ENCODE data around the gene DNER.
"Not testable (repeated sequence)": the region's sequence is repeated elsewhere in the genome, so short reads cannot be mapped to it uniquely, and the experiment has no call there.

Gene DNER

DNA sequence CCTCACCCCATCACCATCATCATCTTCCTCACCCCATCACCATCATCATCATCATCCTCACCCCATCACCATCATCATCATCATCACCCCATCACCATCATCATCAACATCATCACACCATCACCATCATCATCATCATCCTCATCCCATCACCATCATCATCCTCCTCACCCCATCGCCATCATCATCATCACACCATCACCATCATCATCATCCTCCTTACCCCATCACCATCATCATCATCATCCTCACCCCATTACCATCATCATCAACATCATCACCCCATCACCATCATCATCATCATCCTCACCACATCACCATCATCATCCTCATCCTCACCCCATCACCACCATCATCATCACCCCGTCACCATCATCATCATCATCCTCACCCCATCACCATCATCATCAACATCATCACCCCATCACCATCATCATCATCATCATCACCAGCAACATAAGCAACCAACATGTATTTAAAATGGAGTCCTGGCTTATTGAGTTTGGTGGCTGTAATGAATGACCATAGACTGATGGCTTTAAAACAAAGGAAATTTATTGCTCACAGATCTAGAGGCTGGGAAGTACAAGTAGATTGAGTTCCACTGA, 150.0 kb downstream of the DNER start:
- DNase-seq = no peak

DNA sequence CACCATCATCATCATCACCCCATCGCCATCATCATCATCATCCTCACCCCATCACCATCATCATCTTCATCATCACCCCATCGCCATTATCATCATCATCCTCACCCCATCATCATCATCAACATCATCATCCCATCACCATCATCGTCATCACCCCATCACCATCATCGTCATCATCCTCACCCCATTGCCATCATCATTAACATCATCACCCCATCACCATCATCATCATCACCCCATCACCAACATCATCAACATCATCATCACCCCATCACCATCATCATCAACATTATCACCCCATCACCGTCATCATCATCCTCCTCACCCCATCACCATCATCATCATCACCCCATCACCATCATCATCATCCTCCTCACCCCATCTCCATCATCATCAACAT, 151.0 kb downstream of the DNER start:
- no peak for DNase-seq

DNA sequence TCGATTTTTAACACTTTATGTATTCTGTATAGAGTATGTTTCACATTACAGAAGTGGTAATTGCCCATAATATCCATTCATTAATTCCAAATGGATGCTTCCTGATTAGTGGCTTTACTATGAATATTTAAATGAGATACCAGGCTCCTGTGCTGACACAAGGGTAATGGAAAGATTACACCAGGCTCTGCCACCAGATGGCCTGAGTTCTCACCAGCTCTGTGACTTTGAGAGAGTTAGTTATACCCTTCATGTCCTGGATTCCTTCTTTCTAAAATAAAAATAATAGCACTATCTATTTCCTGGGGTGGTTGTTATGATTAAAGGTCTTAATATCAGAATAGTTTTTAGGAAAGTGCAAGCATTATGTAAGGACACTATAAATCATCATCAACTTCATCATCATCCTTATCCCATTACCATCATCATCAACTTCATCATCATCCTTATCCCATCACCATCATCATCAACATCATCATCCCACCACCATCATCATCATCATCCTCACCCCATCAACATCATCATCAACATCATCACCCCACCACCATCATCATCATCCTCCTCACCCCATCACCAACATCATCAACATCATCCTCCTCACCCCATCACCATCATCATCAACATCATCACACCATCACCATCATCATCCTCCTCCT, 151.8 kb downstream of the DNER start:
- no peak for DNase-seq

DNA sequence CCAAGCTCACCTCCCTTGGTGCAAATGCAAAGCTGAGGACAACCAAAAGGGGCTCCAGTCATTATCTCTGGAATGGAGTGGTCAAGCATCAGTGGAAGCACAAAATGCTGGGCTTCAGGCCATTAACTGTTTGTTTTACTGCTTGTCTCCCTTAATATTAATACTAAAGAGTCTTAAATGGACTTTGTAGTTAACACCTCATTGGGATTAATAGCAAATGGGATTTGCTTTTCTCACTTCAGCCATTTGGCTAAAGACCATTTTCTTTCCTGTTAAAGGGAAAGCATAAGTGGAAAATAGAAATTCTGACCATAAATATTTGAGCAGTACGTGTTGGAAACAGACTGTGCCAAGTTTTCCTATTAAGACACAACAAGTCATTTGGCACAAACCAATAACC, 154.4 kb downstream of the DNER start:
- DNase-seq = no peak

DNA sequence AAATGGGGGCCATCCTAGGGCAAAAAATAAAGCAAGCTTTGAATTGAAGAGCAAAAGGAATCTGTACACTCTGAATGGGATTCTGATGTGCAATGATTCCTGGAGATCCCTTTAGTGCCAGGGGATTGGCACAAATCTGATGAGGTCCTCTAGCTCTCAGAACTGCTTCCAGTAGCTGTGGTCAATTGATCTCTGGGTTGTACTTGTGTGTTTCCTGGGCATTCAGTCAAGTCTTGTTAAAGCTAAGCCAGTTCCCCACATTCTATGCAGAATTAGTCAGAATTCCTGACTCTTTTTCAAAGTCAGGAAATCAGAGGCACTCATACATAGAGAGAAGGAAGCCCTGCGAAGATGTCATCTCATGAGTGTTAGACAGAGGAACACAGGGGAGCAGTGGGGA, 161.3 kb downstream of the DNER start:
- no peak for DNase-seq

DNA sequence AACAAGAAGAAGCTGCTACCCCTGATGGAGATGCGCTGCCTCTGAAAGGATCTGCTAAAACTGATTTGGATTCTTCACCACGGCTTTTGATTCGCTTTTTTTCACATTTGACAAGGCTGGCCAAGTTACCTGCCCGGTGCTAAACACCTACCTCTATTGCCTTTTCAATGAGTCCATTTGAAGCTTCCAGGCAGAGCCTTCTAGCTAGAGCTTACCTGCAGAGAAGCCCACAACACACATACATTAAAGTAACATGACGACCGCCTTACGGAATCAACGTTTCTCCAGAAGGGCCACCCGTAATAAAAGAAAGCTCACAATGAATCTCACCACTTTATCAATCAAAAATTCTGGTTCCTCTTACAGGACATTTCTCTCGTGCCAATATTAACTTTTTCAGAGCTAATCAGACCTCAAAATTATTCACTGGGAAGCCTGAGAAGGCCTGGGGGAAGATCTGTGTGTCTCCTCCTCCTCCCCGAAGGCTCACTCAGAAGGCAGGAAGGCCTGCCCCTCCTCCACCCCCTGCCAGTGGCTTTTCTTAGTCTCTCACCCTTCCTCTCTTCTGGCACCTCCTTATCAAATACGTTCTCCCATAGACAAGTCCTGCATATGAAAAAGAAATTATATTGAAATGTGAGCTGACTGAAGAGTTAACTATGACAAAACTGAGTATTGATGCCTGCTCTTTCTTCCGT, 171.0 kb downstream of the DNER start:
- no peak for DNase-seq

DNA sequence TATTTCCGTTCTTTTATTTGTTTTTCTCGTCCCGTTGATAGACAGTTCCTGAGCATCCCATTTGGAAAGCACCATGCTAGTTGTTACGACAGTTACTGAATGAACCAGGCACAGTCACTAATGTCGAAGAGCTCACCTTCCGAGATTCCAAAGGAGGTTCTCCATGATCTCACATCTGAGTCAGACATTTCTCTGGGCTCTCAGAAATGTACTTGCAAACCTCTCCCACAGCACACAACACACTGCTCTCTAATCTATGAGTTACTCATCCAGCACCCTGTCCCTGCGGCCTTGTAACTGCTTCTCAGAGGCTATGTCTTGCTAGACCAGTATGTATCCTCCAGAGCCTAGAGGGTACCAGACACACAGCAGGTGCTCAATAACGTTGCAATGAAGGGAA, 174.7 kb downstream of the DNER start:
- DNase-seq = no peak

DNA sequence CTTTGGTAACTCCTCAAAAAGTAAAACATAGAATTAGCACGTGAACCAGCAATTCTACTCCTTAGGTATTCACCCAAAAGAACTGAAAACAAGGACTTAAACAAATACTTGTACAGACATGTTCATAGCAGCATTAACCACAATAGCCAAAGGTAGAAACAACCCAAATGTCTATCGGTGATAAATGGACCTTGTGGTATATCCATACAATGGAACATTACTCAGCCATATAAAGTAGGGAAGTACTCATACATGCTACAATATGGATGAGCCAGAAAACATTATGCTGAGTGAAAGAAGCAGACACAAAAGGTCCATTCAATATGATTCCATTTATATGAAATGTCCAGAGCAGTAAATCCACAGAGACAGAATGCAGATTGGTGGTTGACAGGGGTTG, 182.8 kb downstream of the DNER start:
- DNase-seq = no peak

DNA sequence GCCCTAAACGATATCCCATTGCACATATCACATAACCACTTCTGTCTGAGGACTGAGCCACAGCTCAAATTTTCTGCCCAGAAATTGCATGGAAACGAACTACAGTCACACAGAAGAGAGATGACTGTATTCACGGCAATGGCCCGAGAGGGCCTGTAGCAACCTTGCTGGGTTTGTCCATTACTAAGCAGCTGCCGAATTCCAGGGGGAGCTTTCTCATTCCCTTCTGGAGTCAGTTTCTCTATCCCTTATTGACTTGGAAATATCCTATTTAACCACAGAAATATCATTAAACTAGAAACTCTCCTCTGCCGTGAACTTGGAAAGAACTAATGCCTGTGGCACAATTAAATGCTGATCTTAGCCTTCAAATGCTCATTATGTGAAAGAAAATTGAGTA, 183.9 kb downstream of the DNER start:
- DNase-seq = no peak

DNA sequence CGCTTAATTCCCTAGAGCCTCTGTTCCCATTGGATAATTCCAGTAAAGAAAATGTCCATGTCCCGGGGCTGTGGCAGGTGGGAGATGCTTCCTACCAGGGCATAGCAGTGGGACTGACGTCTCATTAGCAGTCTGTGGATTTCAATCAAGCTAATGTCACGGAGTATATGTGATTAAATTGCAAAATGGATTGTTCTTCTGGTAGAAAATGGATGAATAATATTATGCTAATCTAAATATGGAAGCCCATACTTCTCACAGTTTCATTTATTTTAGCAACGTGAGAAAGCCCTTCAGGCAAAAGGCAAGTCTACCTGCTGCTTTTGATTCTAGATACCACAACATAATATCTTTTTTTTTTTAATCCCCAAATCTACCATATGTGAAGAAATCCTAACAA, 185.5 kb downstream of the DNER start:
- DNase-seq = no peak

DNA sequence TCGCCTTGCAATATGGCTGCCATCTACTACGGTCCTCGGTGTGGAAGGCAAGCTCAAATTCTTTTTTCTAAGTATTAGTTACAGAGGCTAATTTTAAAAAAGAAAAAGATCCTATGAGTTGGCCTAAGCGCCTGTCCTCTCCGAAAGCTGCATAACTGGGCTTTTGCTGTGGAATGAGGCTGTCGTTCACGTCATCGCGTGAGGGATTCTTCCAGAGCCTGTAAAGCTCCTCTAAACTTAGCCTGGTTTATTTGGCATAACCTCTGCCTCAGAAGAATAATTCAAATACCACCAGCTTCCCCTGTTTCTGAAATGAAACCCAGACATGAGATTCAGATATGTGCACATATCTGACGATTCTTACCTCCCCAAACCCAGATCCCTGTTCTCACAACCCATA, 187.4 kb downstream of the DNER start:
- no peak for DNase-seq

DNA sequence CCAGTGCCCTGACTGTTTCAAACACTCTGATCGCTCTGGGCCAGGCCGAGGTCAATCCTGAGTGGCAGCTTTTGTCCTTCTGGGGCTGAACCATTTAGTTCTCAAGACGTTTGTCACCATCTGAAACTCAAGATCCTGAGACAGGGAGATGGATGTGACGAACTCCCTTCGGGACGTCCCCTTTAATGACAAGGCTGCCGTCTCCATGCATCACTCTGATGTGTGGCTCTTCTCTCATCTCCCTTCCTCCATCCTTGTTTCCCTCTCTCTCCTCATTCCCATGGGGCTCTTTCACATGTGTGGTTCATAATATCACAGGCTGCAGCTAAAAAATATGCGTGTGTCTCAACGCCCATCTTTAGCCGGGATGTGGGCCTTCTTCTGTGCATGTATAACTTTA, 189.6 kb downstream of the DNER start:
- DNase-seq = no peak

DNA sequence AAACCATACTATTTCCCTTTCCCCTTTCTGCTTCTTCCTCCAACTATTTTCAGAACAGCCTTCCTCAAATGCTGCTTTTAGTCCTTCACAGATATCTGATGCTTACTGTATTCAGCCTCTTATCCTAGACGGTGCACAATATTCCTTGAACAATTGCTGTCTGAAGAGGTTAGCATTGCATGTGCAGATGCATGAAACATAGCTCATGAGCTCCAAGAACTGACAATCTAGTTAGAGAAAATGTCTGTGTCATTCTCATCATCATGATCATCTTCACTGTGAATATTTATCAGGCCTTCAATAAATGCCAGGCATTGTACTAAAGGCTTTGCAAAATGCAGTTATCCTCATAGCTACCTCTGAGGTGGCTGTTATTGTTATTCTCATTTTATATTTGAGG, 190.7 kb downstream of the DNER start:
- DNase-seq = no peak

DNA sequence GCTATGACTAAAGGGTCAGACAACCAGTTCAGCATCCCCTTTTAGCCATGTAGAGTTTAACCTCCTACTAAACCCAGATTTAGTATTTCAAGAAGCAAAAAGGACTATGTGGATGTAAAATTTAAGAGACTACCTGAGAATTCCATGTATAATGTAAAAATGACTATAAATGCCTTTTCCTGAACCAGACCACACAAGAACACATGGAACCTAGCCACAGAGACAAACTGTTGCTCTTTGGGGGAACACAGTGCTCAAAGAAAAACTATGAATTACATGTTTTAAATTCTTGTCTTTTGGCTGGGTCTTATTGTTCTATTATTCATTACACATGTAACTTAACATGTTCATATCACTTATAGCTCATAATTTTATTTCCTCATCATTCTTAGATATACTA, 192.8 kb downstream of the DNER start:
- DNase-seq = no peak

DNA sequence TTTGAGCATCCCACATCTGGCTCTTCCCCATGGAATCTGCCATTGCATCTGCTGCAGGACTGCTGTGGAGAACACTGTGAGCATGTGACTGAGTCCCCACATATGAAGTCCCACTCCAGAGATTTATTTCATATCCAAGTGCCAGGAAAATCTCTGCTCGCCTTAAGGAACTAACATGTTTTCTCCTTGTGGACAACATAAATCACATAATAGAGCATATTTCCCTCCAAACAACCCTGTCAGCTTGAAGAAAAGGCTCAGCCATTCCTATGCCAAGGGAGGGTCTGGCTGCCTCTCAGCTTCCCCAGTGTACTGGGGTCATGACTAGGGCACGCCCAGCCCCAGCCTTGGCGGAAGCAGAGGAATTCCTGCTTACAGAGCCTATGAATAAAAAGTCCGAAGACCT, 193.7 kb downstream of the DNER start:
- peak; percentile 30 for DNase-seq

DNA sequence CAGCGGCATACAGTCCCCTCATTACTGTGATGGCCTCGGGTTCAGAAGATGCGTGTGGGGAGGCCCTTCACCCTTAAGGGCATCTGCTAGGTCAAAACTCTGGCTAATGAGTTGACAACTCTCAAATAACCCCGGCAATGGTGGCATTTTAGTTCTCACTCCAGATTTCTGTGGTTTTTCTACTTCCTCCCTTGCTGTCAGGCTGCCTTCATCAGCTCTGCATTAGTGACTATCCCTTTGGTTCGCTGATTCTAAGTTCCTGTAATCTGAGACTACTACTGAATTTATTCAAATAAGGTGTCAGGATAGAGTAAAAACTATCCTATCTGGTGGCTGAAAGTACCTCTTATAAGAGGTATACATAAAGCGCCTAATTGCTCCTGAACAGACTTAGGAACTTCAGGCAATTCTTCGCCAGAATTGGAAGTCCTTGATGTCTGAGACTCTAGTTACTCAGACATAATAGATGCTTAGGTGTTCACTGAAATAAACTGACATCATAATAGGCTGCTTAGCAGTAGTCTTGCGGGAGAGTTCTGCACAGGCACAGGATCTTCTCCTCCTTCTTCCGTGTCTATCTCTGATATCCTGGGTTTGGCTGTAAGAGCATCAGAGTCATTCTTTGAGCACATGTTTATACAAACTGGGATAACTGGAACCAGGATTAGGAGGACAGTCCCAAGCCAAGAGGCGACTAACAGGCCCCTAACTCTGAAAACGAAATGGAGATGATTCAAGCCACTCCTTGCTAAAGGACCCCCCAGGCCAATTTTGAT, 194.5 kb downstream of the DNER start:
- DNase-seq = no peak

DNA sequence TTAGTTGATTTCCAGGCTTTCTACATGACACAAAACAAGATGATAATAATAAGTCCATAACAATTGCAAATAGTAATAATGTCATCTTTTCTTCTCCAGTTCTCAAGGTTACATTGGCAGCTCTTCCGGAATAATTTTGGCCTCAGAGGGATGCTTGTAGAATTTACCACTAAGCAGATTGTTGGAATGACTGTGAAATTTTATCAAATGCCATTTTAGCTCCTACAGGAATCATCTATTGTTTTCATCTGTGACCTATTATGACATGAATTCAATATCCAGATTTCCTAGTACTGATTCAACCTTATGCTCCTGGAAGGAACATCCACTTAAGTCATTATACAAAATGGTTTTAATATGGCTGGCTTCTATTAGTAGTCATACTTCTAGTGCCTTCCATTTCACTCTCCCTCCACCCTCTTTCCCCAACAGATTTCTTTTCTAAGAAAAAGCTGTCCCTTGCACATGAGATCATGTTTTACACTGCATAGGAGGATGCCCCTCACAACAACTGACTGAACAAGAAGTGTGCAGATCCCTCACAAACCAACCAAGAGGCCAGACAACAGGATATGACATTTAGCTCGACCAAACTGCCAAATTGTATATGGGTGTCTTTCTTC, 200.0 kb downstream of the DNER start:
- no peak for DNase-seq

DNA sequence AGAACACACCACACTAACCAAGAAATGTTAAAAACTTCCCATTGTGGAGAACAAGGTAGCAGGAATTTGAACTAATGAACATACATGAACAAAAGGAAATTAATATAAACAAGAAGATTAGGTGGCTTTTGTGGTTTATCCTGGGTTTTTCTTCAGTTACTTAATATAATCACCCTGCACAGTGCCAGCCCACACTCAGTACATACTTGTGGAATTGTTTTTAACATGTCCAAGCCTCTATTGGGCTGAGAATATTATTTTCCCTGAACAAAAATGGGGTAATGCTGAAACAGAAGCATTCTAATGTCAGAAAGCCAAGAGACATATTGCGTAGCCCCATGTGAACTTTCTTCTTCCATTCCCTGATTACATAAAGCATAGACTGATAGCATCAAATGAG, 202.8 kb downstream of the DNER start:
- no peak for DNase-seq

DNA sequence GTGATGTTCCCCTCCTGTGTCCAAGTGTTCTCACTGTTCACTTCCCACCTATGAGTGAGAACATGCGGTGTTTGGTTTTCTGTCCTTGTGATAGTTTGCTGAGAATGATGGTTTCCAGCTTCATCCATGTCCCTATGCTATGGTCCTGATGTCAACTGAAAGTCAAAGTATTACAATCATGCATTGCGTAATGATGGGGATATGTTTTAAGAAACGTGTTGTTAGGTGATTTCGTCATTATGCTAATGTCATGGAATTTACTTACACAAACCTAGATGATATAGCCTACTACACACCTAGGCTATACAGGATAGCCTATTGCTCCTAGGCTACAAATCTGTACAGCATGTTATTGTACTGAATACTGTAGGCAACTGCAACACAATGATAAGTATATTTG, 207.7 kb downstream of the DNER start:
- DNase-seq = not testable (repeated sequence)

DNA sequence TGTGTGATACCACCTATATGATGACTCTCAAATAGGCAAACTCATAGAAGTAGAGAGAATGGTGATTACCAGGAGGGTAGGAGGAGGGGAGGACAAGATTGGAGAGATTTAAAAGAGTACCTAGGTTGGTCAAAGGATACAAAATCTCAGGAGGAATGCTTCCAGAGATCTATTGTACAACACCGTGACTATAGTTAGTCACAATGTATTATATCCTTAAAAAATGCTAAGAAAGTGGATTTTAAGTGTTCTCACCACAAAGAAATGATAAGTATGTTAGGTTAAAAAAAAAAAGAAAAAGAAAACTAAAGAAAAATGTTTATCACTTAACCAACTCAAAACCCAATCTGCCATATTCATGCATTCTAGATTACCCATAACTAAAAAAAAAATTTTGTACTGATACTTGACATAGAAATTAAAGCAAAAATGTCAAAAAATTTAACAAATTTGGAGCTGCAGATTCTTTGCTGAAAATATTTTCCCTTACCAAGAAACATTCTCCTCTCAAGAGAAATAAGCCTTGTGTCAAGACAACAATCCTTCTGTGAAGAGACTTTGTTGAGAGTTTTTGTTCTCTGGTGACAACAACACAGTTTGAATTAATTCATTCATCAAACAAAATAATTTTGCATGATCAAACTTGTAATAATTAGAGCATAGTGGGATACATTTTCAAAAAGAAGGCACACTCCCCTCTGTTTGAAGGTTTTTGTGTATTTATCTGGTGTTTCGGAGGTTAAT, 213.1 kb downstream of the DNER start:
- DNase-seq = no peak

DNA sequence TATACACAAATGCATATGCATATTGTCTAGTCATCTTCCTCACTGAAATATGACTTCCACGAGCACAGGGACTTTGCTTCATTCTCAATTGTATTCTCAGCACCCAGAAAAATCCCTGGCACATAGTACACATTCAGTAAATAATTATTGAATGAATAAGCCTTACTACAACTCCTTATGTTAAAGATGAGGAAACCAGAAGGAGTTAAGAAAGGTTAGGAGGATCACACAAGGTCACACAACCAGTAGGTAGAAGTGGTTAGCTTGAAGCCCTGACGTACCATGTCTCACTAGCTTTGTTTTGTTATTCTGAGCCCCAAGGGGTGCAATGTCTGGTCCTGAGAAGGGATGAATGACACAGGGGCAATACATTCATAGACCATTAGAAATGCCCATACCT, 222.3 kb downstream of the DNER start:
- DNase-seq = no peak

DNA sequence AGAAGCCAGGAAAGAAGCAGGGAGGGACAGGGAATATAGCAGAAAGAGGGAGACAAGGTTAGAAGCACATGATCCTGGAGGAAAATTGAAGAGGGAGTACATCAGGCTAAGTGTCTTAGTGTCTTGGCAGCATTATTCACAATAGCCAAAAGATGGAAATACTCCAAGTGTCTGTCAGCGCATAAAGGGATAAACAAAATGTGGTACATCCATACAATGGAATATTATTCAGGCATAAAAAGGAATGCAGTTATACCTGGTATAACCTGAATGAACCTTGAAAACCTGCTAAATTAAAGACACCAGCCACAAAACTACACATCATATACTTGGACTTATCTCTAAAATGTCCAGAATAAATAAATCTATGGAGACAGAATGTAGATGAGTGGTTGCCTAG, 224.2 kb downstream of the DNER start:
- DNase-seq = no peak

Measured in right kidney (tissue), 1 donor.